ENCODE data around the gene ZSWIM7.

- TF ChIP-seq CTCF (conservative IDR thresholded peaks at IDR 0.05) (no peak), ZFX (IDR thresholded peaks at IDR 0.05) (no peak)
Measured at GRCh38 chr17:15969463-15969862, 30.0 kb downstream of the ZSWIM7 start.

All from C4-2B (cell line).